Activated naive CD4-positive, alpha-beta T cell treated with anti-CD3 and anti-CD28 coated beads for 36 hours (primary cell): ENCODE results near the gene PAEP. TPM values are rescaled to one million over a fixed set of nuclear protein-coding genes. Genes with fewer than 3 reads are reported as not detected.

Experiments
- CTCF ChIA-PET: fragments of 350-600 bp; sonication (Branson Sonifier 250); formaldehyde crosslinking; loops from one replicate; lab custom pipeline; 2021; ENCODE audit warnings: antibody characterized with exemption; lab: Charles Lee
- DNase-seq: peaks from one replicate; pipeline ENCODE4 v3.0.0-alpha.2; 2020
- H3K27ac Mint-ChIP-seq: one replicate; pipeline ENCODE4 v1.8.0; 2021; ENCODE audit warnings: mild to moderate bottlenecking, mixed read lengths
- H3K27me3 Mint-ChIP-seq: one replicate; pipeline ENCODE4 v1.8.0; 2021; ENCODE audit warnings: low read depth, mixed read lengths
- H3K36me3 Mint-ChIP-seq: one replicate; pipeline ENCODE4 v1.8.0; 2021; ENCODE audit warnings: low read depth, mixed read lengths
- H3K4me1 Mint-ChIP-seq: one replicate; pipeline ENCODE4 v1.8.0; 2021; ENCODE audit warnings: low read depth, mixed read lengths
- H3K4me3 Mint-ChIP-seq: one replicate; pipeline ENCODE4 v1.8.0; 2021; ENCODE audit warnings: mild to moderate bottlenecking, moderate library complexity, mixed read lengths
- H3K9me3 Mint-ChIP-seq: one replicate; pipeline ENCODE4 v1.8.0; 2021; ENCODE audit warnings: mixed read lengths
- intact Hi-C: fragments of 100-400 bp; cut with micrococcal nuclease; formaldehyde crosslinking; loops from one replicate; pipeline ENCODE4 v1.15.1; 2023
- total RNA-seq, 2 experiments: library from RNA; stranded (reverse); gene quantifications; one replicate each; pipeline ENCODE4 v1.2.3, GENCODE V29; 2021

The PAEP gene
- total RNA-seq, 2 experiments from 2014 or later, result not detected

GRCh38 chr9:135579356-135579755, 17.8 kb downstream of the PAEP start:
- CTCF ChIA-PET, result interaction anchor here (1.0 kb wide), 1 partner anchor 24 kb away, joined by 3 read pairs; no protein-coding TSS in a partner anchor
- H3K4me3 Mint-ChIP-seq, result no peak overlapping the region
- H3K9me3 Mint-ChIP-seq, result no peaks in the 10 kb centered on the region
- intact Hi-C loops, result no loop called here
- H3K36me3 Mint-ChIP-seq, result no peaks in the 10 kb centered on the region
- H3K27me3 Mint-ChIP-seq, result peaks cover 2% of the 10 kb centered on the region
- no peaks in the 10 kb centered on the region for H3K4me1 Mint-ChIP-seq
- no peak for DNase-seq
- H3K27ac Mint-ChIP-seq, result no peak overlapping the region

GRCh38 chr9:135579889-135580660, 18.5 kb downstream of the PAEP start:
- intact Hi-C loops, result no loop called here
- H3K4me3 Mint-ChIP-seq, result no peak overlapping the region
- no peaks in the 10 kb centered on the region for H3K36me3 Mint-ChIP-seq
- no peaks in the 10 kb centered on the region for H3K9me3 Mint-ChIP-seq
- H3K4me1 Mint-ChIP-seq, result no peaks in the 10 kb centered on the region
- no peak for DNase-seq
- CTCF ChIA-PET, result interaction anchor here (1.0 kb wide), 1 partner anchor 24 kb away, joined by 3 read pairs; no protein-coding TSS in a partner anchor
- peaks cover 2% of the 10 kb centered on the region for H3K27me3 Mint-ChIP-seq
- no peak overlapping the region for H3K27ac Mint-ChIP-seq

- H3K27me3 Mint-ChIP-seq, result peaks cover 2% of the 10 kb centered on the region
- H3K9me3 Mint-ChIP-seq, result no peaks in the 10 kb centered on the region
- DNase-seq, result no peak
- no peak overlapping the region for H3K4me3 Mint-ChIP-seq
- intact Hi-C loops, result no loop called here
- H3K4me1 Mint-ChIP-seq, result no peaks in the 10 kb centered on the region
- no peak overlapping the region for H3K27ac Mint-ChIP-seq
- H3K36me3 Mint-ChIP-seq, result no peaks in the 10 kb centered on the region
- CTCF ChIA-PET, result no interaction called here
Measured at GRCh38 chr9:135580664-135581380, 19.3 kb downstream of the PAEP start.

GRCh38 chr9:135581636-135582426, 20.3 kb downstream of the PAEP start:
- CTCF ChIA-PET, result no interaction called here
- no peaks in the 10 kb centered on the region for H3K4me1 Mint-ChIP-seq
- H3K36me3 Mint-ChIP-seq, result no peaks in the 10 kb centered on the region
- no peak overlapping the region for H3K4me3 Mint-ChIP-seq
- peaks cover 2% of the 10 kb centered on the region for H3K27me3 Mint-ChIP-seq
- intact Hi-C loops, result no loop called here
- H3K27ac Mint-ChIP-seq, result no peak overlapping the region
- DNase-seq, result no peak
- no peaks in the 10 kb centered on the region for H3K9me3 Mint-ChIP-seq

GRCh38 chr9:135582541-135582940, 21.0 kb downstream of the PAEP start:
- CTCF ChIA-PET, result no interaction called here
- peaks cover 2% of the 10 kb centered on the region for H3K27me3 Mint-ChIP-seq
- no peaks in the 10 kb centered on the region for H3K4me1 Mint-ChIP-seq
- no peak for DNase-seq
- H3K27ac Mint-ChIP-seq, result no peak overlapping the region
- H3K9me3 Mint-ChIP-seq, result no peaks in the 10 kb centered on the region
- intact Hi-C loops, result no loop called here
- H3K4me3 Mint-ChIP-seq, result no peak overlapping the region
- H3K36me3 Mint-ChIP-seq, result no peaks in the 10 kb centered on the region

- Mint-ChIP-seq H3K4me1 (no peaks in the 10 kb centered on the region), H3K36me3 (no peaks in the 10 kb centered on the region), H3K27me3 (peaks cover 2% of the 10 kb centered on the region), H3K27ac (no peak overlapping the region), H3K4me3 (no peak overlapping the region), H3K9me3 (no peaks in the 10 kb centered on the region)
- CTCF ChIA-PET, result no interaction called here
- DNase-seq, result no peak
- intact Hi-C loops, result no loop called here
Measured at GRCh38 chr9:135582966-135583687, 21.6 kb downstream of the PAEP start.

GRCh38 chr9:135583688-135584011, 22.1 kb downstream of the PAEP start:
- H3K9me3 Mint-ChIP-seq, result no peaks in the 10 kb centered on the region
- H3K36me3 Mint-ChIP-seq, result no peaks in the 10 kb centered on the region
- CTCF ChIA-PET, result no interaction called here
- H3K4me1 Mint-ChIP-seq, result no peaks in the 10 kb centered on the region
- DNase-seq, result no peak
- peaks cover 2% of the 10 kb centered on the region for H3K27me3 Mint-ChIP-seq
- intact Hi-C loops, result no loop called here
- H3K27ac Mint-ChIP-seq, result no peak overlapping the region
- H3K4me3 Mint-ChIP-seq, result no peak overlapping the region

GRCh38 chr9:135584371-135584770, 22.8 kb downstream of the PAEP start:
- Mint-ChIP-seq H3K27ac (no peak overlapping the region), H3K4me3 (no peak overlapping the region), H3K36me3 (no peaks in the 10 kb centered on the region), H3K9me3 (no peaks in the 10 kb centered on the region), H3K27me3 (peaks cover 2% of the 10 kb centered on the region), H3K4me1 (no peaks in the 10 kb centered on the region)
- CTCF ChIA-PET, result no interaction called here
- no peak for DNase-seq
- intact Hi-C loops, result no loop called here

- H3K4me1 Mint-ChIP-seq, result no peaks in the 10 kb centered on the region
- H3K27ac Mint-ChIP-seq, result no peak overlapping the region
- intact Hi-C loops, result no loop called here
- CTCF ChIA-PET, result no interaction called here
- H3K36me3 Mint-ChIP-seq, result no peaks in the 10 kb centered on the region
- H3K4me3 Mint-ChIP-seq, result no peak overlapping the region
- no peak for DNase-seq
- H3K9me3 Mint-ChIP-seq, result no peaks in the 10 kb centered on the region
- H3K27me3 Mint-ChIP-seq, result peaks cover 2% of the 10 kb centered on the region
Measured at GRCh38 chr9:135584934-135585333, 23.4 kb downstream of the PAEP start.

- H3K27me3 Mint-ChIP-seq, result peaks cover 8% of the 10 kb centered on the region
- no peaks in the 10 kb centered on the region for H3K36me3 Mint-ChIP-seq
- intact Hi-C loops, result no loop called here
- H3K4me3 Mint-ChIP-seq, result no peak overlapping the region
- H3K4me1 Mint-ChIP-seq, result no peaks in the 10 kb centered on the region
- H3K27ac Mint-ChIP-seq, result no peak overlapping the region
- CTCF ChIA-PET, result interaction anchor here (0.6 kb wide), 1 partner anchor 36 kb away, joined by 3 read pairs; no protein-coding TSS in a partner anchor
- no peaks in the 10 kb centered on the region for H3K9me3 Mint-ChIP-seq
- DNase-seq, result no peak
Measured at GRCh38 chr9:135586601-135587109, 25.1 kb downstream of the PAEP start.

- Mint-ChIP-seq H3K9me3 (no peaks in the 10 kb centered on the region), H3K4me1 (no peaks in the 10 kb centered on the region), H3K27ac (no peak overlapping the region), H3K4me3 (no peak overlapping the region), H3K36me3 (no peaks in the 10 kb centered on the region), H3K27me3 (peaks cover 8% of the 10 kb centered on the region)
- no peak for DNase-seq
- intact Hi-C loops, result no loop called here
- CTCF ChIA-PET, result no interaction called here
Measured at GRCh38 chr9:135587658-135588057, 26.1 kb downstream of the PAEP start.

GRCh38 chr9:135588371-135588770, 26.8 kb downstream of the PAEP start:
- no peaks in the 10 kb centered on the region for H3K36me3 Mint-ChIP-seq
- intact Hi-C loops, result no loop called here
- no peak overlapping the region for H3K4me3 Mint-ChIP-seq
- H3K27ac Mint-ChIP-seq, result no peak overlapping the region
- H3K9me3 Mint-ChIP-seq, result no peaks in the 10 kb centered on the region
- CTCF ChIA-PET, result interaction anchor here (1.0 kb wide), 1 partner anchor 9 kb away, joined by 3 read pairs; no protein-coding TSS in a partner anchor
- peaks cover 7% of the 10 kb centered on the region for H3K27me3 Mint-ChIP-seq
- no peaks in the 10 kb centered on the region for H3K4me1 Mint-ChIP-seq
- DNase-seq, result no peak
